HG02840 (cell line): ENCODE results near the gene AAK1.

Experiments
- ATAC-seq: cut with Tn5 transposase; IDR thresholded peaks from one replicate; pipeline ENCODE4 v1.9.1; 2021; ENCODE audit warnings: mild to moderate bottlenecking, moderate library complexity, moderate number of reproducible peaks; ENCODE audit not compliant: unreplicated experiment, low FRiP score

AAK1 gene

GRCh38 chr2:69505710-69506109 is 137.8 kb downstream of the AAK1 start:
- ATAC-seq: no peak

GRCh38 chr2:69501301-69501700 is 142.2 kb downstream of the AAK1 start:
- no peak for ATAC-seq

GRCh38 chr2:69499966-69500365 is 143.6 kb downstream of the AAK1 start:
- ATAC-seq: no peak

GRCh38 chr2:69499242-69499641 is 144.3 kb downstream of the AAK1 start:
- no peak for ATAC-seq

GRCh38 chr2:69495861-69496260 is 147.7 kb downstream of the AAK1 start:
- ATAC-seq: no peak

- no peak for ATAC-seq
Measured at GRCh38 chr2:69495008-69495407, 148.5 kb downstream of the AAK1 start.

- no peak for ATAC-seq
Measured at GRCh38 chr2:69494126-69494525, 149.4 kb downstream of the AAK1 start.

GRCh38 chr2:69493268-69493667 is 150.3 kb downstream of the AAK1 start:
- no peak for ATAC-seq

- ATAC-seq: no peak
Measured at GRCh38 chr2:69491864-69492263, 151.7 kb downstream of the AAK1 start.

GRCh38 chr2:69490486-69490885 is 153.1 kb downstream of the AAK1 start:
- no peak for ATAC-seq

- no peak for ATAC-seq
Measured at GRCh38 chr2:69489793-69490192, 153.7 kb downstream of the AAK1 start.

- ATAC-seq: no peak
Measured at GRCh38 chr2:69483696-69484095, 159.8 kb downstream of the AAK1 start.

GRCh38 chr2:69483024-69483423 is 160.5 kb downstream of the AAK1 start:
- no peak for ATAC-seq

GRCh38 chr2:69482471-69482870 is 161.1 kb downstream of the AAK1 start:
- no peak for ATAC-seq

- ATAC-seq: no peak
Measured at GRCh38 chr2:69481421-69481820, 162.1 kb downstream of the AAK1 start.

- ATAC-seq: no peak
Measured at GRCh38 chr2:69477627-69478026, 165.9 kb downstream of the AAK1 start.

GRCh38 chr2:69474688-69475087 is 168.9 kb downstream of the AAK1 start:
- ATAC-seq: no peak

- no peak for ATAC-seq
Measured at GRCh38 chr2:69471793-69472192, 171.7 kb downstream of the AAK1 start.

GRCh38 chr2:69470911-69471310 is 172.6 kb downstream of the AAK1 start:
- ATAC-seq: no peak

- ATAC-seq: no peak
Measured at GRCh38 chr2:69469784-69470183, 173.8 kb downstream of the AAK1 start.

GRCh38 chr2:69469375-69469774 is 174.2 kb downstream of the AAK1 start:
- no peak for ATAC-seq

GRCh38 chr2:69466728-69467127 is 176.8 kb downstream of the AAK1 start:
- no peak for ATAC-seq
